K562 (cell line): Measurements from ENCODE around the gene SNCA. TPM values are rescaled to one million over a fixed set of nuclear protein-coding genes. Genes with fewer than 3 reads are reported as not detected.

Experiments
- DIDO1 ChIP-seq: fragments of 450-650 bp; IDR thresholded peaks from 2 replicates; pipeline ENCODE4 v1.6.1; 2016; ENCODE audit warnings: low read depth, missing biosample characterization, missing genetic modification characterization
- MXI1 ChIP-seq: IDR thresholded peaks from 2 replicates; pipeline ENCODE4 v1.6.1; 2011; ENCODE audit warnings: low read depth, mild to moderate bottlenecking, improper control_type of control experiment, low read length
- polyA plus RNA-seq, 8 experiments: library from polyadenylated mRNA; depleted of rRNA in 4 of 8; stranded (reverse) in 5 of 8; unstranded in 3 of 8; fragments of >200 nt; fragmentation: Nextera tagmentation in 2 of 8; fragmentation: Illumina TruSeq in 1 of 8; extraction: Ambion mirVana in 2 of 8; extraction: Trizol in 1 of 8; gene quantifications; 2 replicates each; pipeline versions ENCODE4 v1.2.1 to v1.2.3, GENCODE V29; 2011 to 2014; ENCODE audit warnings: inconsistent platforms in 1 of 8, missing spikeins in 1 of 8
- total RNA-seq, 7 experiments: library from RNA; depleted of rRNA in 6 of 7; stranded (reverse); fragments of >200 nt in 6 of 7; fragmentation: Illumina TruSeq in 2 of 7; extraction: Trizol in 2 of 7; gene quantifications; 2 replicates each; pipeline versions ENCODE4 v1.2.1 to v1.2.3, GENCODE V29; 2011 to 2021; ENCODE audit warnings: low replicate concordance in 1 of 7
- TF ChIP-seq, protein P1 (sequence below): fragments of 450-650 bp; IDR thresholded peaks from 2 replicates; pipeline ENCODE4 v1.6.1; 2016; ENCODE audit warnings: mild to moderate bottlenecking, moderate library complexity
- TF ChIP-seq, protein P2 (sequence below): fragments of 200-800 bp; sonication (Bioruptor generic); IDR thresholded peaks from 2 replicates; pipeline ENCODE4 v1.6.1; 2017; ENCODE audit warnings: missing genetic modification characterization, missing compliant biosample characterization
- TF ChIP-seq, protein P3 (sequence below), 2 experiments: fragments of 450-650 bp in 1 of 2; sonication (generic) in 1 of 2; formaldehyde crosslinking; conservative IDR thresholded peaks; 2 replicates each; pipeline versions ENCODE4 v1.4.0 to v1.8.1; 2020 to 2022; ENCODE audit warnings: mild to moderate bottlenecking in 1 of 2, missing genetic modification reagents in 1 of 2
- TF ChIP-seq, protein P4 (sequence below): fragments of 450-650 bp; IDR thresholded peaks from 2 replicates; pipeline ENCODE4 v1.6.1; 2016

SNCA gene
- total and polyA plus RNA-seq, 9 of the 15 experiments (the other 6 are each of a cell fraction or from before 2014, with no cell fraction given): 1.7 to 12.6 (median 3.6) TPM

DNA sequence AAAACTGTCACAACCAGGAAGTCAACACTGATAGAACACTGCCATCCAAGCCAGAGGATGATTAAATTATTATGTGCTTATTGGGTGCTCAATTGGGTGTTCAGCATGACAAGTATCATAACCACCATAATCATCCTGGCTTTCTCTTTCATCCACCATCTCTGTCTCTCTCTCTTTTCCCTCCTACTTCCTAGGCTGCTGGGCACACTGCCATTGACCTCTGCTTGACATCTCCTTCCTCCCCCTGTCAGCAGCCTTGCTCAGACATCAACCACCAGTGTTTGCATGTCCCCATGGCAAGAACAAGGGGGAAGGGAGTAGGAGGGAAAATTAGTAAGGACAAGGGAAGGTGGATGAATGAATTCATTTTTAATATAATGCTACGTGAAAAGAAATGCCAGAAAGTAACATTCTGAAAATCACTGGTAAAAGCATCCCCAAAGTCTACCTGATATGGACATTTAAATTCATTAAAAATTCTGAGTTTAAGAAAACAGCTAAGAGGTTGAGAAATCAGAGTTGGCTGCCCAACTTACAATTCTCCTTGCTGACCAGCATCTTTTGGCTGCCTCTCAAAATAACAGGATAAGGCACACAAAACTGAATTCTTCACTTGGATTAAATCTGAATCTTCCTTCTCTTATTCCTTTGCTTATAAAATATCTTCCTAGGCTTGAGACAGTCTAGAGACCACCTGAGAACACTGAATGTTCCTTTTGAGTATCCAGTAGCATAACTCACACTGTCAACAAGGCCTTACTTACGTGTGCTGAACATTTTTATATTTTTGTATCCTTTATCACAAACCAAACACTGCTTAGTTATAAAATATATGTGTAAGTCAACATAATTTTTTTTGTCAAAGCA, 48.5 kb downstream of the SNCA start (continued):
- TF ChIP-seq, protein P1, sequence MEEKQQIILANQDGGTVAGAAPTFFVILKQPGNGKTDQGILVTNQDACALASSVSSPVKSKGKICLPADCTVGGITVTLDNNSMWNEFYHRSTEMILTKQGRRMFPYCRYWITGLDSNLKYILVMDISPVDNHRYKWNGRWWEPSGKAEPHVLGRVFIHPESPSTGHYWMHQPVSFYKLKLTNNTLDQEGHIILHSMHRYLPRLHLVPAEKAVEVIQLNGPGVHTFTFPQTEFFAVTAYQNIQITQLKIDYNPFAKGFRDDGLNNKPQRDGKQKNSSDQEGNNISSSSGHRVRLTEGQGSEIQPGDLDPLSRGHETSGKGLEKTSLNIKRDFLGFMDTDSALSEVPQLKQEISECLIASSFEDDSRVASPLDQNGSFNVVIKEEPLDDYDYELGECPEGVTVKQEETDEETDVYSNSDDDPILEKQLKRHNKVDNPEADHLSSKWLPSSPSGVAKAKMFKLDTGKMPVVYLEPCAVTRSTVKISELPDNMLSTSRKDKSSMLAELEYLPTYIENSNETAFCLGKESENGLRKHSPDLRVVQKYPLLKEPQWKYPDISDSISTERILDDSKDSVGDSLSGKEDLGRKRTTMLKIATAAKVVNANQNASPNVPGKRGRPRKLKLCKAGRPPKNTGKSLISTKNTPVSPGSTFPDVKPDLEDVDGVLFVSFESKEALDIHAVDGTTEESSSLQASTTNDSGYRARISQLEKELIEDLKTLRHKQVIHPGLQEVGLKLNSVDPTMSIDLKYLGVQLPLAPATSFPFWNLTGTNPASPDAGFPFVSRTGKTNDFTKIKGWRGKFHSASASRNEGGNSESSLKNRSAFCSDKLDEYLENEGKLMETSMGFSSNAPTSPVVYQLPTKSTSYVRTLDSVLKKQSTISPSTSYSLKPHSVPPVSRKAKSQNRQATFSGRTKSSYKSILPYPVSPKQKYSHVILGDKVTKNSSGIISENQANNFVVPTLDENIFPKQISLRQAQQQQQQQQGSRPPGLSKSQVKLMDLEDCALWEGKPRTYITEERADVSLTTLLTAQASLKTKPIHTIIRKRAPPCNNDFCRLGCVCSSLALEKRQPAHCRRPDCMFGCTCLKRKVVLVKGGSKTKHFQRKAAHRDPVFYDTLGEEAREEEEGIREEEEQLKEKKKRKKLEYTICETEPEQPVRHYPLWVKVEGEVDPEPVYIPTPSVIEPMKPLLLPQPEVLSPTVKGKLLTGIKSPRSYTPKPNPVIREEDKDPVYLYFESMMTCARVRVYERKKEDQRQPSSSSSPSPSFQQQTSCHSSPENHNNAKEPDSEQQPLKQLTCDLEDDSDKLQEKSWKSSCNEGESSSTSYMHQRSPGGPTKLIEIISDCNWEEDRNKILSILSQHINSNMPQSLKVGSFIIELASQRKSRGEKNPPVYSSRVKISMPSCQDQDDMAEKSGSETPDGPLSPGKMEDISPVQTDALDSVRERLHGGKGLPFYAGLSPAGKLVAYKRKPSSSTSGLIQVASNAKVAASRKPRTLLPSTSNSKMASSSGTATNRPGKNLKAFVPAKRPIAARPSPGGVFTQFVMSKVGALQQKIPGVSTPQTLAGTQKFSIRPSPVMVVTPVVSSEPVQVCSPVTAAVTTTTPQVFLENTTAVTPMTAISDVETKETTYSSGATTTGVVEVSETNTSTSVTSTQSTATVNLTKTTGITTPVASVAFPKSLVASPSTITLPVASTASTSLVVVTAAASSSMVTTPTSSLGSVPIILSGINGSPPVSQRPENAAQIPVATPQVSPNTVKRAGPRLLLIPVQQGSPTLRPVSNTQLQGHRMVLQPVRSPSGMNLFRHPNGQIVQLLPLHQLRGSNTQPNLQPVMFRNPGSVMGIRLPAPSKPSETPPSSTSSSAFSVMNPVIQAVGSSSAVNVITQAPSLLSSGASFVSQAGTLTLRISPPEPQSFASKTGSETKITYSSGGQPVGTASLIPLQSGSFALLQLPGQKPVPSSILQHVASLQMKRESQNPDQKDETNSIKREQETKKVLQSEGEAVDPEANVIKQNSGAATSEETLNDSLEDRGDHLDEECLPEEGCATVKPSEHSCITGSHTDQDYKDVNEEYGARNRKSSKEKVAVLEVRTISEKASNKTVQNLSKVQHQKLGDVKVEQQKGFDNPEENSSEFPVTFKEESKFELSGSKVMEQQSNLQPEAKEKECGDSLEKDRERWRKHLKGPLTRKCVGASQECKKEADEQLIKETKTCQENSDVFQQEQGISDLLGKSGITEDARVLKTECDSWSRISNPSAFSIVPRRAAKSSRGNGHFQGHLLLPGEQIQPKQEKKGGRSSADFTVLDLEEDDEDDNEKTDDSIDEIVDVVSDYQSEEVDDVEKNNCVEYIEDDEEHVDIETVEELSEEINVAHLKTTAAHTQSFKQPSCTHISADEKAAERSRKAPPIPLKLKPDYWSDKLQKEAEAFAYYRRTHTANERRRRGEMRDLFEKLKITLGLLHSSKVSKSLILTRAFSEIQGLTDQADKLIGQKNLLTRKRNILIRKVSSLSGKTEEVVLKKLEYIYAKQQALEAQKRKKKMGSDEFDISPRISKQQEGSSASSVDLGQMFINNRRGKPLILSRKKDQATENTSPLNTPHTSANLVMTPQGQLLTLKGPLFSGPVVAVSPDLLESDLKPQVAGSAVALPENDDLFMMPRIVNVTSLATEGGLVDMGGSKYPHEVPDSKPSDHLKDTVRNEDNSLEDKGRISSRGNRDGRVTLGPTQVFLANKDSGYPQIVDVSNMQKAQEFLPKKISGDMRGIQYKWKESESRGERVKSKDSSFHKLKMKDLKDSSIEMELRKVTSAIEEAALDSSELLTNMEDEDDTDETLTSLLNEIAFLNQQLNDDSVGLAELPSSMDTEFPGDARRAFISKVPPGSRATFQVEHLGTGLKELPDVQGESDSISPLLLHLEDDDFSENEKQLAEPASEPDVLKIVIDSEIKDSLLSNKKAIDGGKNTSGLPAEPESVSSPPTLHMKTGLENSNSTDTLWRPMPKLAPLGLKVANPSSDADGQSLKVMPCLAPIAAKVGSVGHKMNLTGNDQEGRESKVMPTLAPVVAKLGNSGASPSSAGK: no peak
- TF ChIP-seq, protein P2, sequence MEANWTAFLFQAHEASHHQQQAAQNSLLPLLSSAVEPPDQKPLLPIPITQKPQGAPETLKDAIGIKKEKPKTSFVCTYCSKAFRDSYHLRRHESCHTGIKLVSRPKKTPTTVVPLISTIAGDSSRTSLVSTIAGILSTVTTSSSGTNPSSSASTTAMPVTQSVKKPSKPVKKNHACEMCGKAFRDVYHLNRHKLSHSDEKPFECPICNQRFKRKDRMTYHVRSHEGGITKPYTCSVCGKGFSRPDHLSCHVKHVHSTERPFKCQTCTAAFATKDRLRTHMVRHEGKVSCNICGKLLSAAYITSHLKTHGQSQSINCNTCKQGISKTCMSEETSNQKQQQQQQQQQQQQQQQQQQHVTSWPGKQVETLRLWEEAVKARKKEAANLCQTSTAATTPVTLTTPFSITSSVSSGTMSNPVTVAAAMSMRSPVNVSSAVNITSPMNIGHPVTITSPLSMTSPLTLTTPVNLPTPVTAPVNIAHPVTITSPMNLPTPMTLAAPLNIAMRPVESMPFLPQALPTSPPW: no peak
- TF ChIP-seq, protein P3, sequence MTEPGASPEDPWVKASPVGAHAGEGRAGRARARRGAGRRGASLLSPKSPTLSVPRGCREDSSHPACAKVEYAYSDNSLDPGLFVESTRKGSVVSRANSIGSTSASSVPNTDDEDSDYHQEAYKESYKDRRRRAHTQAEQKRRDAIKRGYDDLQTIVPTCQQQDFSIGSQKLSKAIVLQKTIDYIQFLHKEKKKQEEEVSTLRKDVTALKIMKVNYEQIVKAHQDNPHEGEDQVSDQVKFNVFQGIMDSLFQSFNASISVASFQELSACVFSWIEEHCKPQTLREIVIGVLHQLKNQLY (CRISPR knock-in tag; conservative IDR thresholded peaks at IDR 0.05): no peak
- no peak for TF ChIP-seq DIDO1
- TF ChIP-seq, protein P4, sequence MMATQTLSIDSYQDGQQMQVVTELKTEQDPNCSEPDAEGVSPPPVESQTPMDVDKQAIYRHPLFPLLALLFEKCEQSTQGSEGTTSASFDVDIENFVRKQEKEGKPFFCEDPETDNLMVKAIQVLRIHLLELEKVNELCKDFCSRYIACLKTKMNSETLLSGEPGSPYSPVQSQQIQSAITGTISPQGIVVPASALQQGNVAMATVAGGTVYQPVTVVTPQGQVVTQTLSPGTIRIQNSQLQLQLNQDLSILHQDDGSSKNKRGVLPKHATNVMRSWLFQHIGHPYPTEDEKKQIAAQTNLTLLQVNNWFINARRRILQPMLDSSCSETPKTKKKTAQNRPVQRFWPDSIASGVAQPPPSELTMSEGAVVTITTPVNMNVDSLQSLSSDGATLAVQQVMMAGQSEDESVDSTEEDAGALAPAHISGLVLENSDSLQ: no peak
- TF ChIP-seq MXI1: no peak
